Tibial artery (tissue), 4 donors: ENCODE results near the gene PNPLA8.

Experiments
- DNase-seq, 2 donors: peaks; one replicate each; pipeline ENCODE4 v3.0.0-alpha.2; 2019
- H3K27ac ChIP-seq, 2 donors: fragments of 200-600 bp; sonication (generic) in 1 of 2; 1 replicate in 1 of 2; 2 replicates in 1 of 2; pipeline ENCODE4 v1.5.1; 2018 to 2019; ENCODE audit warnings: mild to moderate bottlenecking in 1 of 2
- H3K27me3 ChIP-seq, 2 donors: fragments of 200-600 bp; sonication (generic) in 1 of 2; one replicate each; pipeline versions ENCODE4 v1.5.1 to v1.6.0; 2016 to 2019
- H3K36me3 ChIP-seq, 3 donors: fragments of 200-600 bp; sonication (generic) in 2 of 3; one replicate each; pipeline ENCODE4 v1.5.1; 2016 to 2019; ENCODE audit warnings: mild to moderate bottlenecking in 2 of 3
- H3K4me1 ChIP-seq, 4 donors: fragments of 200-600 bp; sonication (generic) in 2 of 4; 1 replicate in 3 of 4; 2 replicates in 1 of 4; pipeline ENCODE4 v1.5.1; 2016 to 2019
- H3K4me3 ChIP-seq, 2 donors: fragments of 200-600 bp; sonication (generic) in 1 of 2; 1 replicate in 1 of 2; 2 replicates in 1 of 2; pipeline ENCODE4 v1.5.1; 2018 to 2019; ENCODE audit warnings: mild to moderate bottlenecking in 2 of 2
- H3K9me3 ChIP-seq, 3 donors: fragments of 200-600 bp; sonication (generic) in 1 of 3; one replicate each; pipeline ENCODE4 v1.5.1; 2016 to 2019
- CTCF ChIP-seq, 2 experiments: fragments of 200-600 bp in 1 of 2; fragments of 450-650 bp in 1 of 2; IDR thresholded peaks; one replicate each; pipeline ENCODE4 v1.5.1; 2017 to 2019; ENCODE audit warnings: antibody characterized with exemption in 2 of 2, mild to moderate bottlenecking in 1 of 2, moderate library complexity in 1 of 2
- intact Hi-C: fragments of 100-400 bp; cut with DNase I; formaldehyde crosslinking; loops from one replicate; pipeline ENCODE4 v1.15.0; 2023; ENCODE audit warnings: low total_unique reads

Gene PNPLA8

GRCh38 chr7:108423089-108423989 lies 102.6 kb downstream of the PNPLA8 start:
- no peak for DNase-seq
- Histone ChIP-seq H3K9me3 (no peaks in the 10 kb centered on the region), H3K4me3 (no peak overlapping the region), H3K4me1 (no peaks in the 10 kb centered on the region), H3K27ac (no peak overlapping the region), H3K27me3 (no peaks in the 10 kb centered on the region), H3K36me3 (no peaks in the 10 kb centered on the region)
- intact Hi-C loops, result no loop called here
- TF ChIP-seq CTCF (IDR thresholded peaks at IDR 0.05), result no peak

GRCh38 chr7:108421720-108422331 lies 104.1 kb downstream of the PNPLA8 start:
- H3K27me3 ChIP-seq, result no peaks in the 10 kb centered on the region
- no peak for TF ChIP-seq CTCF (IDR thresholded peaks at IDR 0.05)
- no peak for DNase-seq
- H3K4me3 ChIP-seq, result no peak overlapping the region
- no peaks in the 10 kb centered on the region for H3K4me1 ChIP-seq
- H3K27ac ChIP-seq, result no peak overlapping the region
- H3K9me3 ChIP-seq, result no peaks in the 10 kb centered on the region
- intact Hi-C loops, result no loop called here
- H3K36me3 ChIP-seq, result no peaks in the 10 kb centered on the region
